HL-60 (cell line): ENCODE measurements around the gene SDF2L1.

ENCODE experiments used
- DNase-seq, 2 experiments: peaks; one replicate each; pipeline ENCODE4 v3.0.0-alpha.2; 2010 to 2020; ENCODE audit warnings: low read depth in 1 of 2, low spot score in 1 of 2
- H3K27ac ChIP-seq: fragments of 250-450 bp; sonication (Bioruptor Pico); replicated peaks from 2 replicates; pipeline ENCODE4 v1.5.1; 2020; ENCODE audit warnings: mild to moderate bottlenecking, moderate library complexity
- H3K27me3 ChIP-seq: fragments of 250-450 bp; sonication (Bioruptor Pico); 2 replicates; pipeline ENCODE4 v1.5.1; 2021; ENCODE audit warnings: mild to moderate bottlenecking, moderate library complexity; ENCODE audit not compliant: insufficient read depth, poor library complexity, severe bottlenecking
- H3K4me3 ChIP-seq: replicated peaks from 2 replicates; pipeline ENCODE4 v1.5.1; 2011; ENCODE audit warnings: mild to moderate bottlenecking, control low read depth, low read length; ENCODE audit not compliant: insufficient read depth
- CTCF ChIP-seq: IDR thresholded peaks from one replicate; pipeline ENCODE4 v1.5.1; 2011; ENCODE audit warnings: low read length, control low read depth, inconsistent platforms; ENCODE audit not compliant: insufficient read depth
- GABPA ChIP-seq: IDR thresholded peaks from 2 replicates; pipeline ENCODE4 v1.6.1; 2012; ENCODE audit warnings: low read depth
- POLR2AphosphoS5 ChIP-seq: IDR thresholded peaks from 2 replicates; pipeline ENCODE4 v1.6.1; 2012; ENCODE audit warnings: low read depth
- REST ChIP-seq: IDR thresholded peaks from 2 replicates; pipeline ENCODE4 v1.6.1; 2012; ENCODE audit warnings: low read depth; ENCODE audit not compliant: insufficient replicate concordance
- SPI1 ChIP-seq: IDR thresholded peaks from 2 replicates; pipeline ENCODE4 v1.6.1; 2012; ENCODE audit warnings: low read depth, mild to moderate bottlenecking, borderline replicate concordance

The SDF2L1 gene

DNA sequence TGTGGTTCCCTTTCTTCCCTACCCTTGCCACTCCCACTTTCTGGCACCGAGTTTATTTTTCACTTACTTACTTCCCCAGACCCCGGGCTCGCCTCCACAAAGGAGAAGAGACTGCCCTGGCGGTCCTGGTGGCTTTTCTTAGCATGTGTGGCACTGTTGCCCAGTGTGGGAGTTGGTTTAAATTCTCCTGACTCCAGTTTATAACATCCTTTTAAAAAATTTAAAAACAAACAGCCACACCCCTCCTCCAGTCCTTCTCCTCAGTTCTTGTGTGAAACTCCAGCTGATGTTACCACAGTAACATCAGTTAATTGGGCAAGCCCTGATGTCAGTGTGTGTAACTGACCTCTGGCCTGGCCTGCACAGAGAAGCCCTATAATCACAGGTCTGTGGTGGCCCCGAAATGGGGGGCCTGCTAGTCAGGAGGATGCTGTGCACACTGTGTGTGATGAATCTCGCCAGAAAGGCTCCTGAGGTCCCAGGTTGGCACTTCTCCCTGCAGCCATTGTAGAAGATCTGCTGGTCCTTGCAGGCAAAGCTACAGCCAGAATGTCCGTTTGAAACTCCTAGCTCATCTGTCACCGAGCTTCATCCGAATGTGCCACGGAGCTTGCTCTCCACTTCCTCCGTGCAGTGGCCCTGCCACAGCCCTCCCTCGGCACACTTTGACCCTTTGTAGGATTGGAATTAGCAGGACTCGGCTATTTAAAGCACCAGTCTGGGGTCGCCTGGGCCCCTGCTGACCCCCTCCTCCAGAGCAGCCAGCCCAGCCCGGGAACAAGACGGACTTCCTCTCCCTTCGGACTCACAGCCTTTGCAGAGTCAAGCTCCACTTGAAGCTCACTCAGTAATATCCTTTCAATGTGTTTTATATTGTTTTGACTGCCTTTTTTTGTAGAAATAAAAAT lies 19.8 kb upstream of the SDF2L1 start:
- peak; percentile 54 to 80 for DNase-seq
- Histone ChIP-seq H3K27me3 (no peaks in the 10 kb centered on the region), H3K27ac (peak overlapping the region; percentile 38), H3K4me3 (no peak overlapping the region)
- TF ChIP-seq SPI1 (peak; percentile 32; the same call in 1 of the 2 replicates), GABPA (no peak)

GRCh38 chr22:21622919-21623647 lies 19.0 kb upstream of the SDF2L1 start:
- peak overlapping the region; percentile 38 for H3K27ac ChIP-seq

DNA sequence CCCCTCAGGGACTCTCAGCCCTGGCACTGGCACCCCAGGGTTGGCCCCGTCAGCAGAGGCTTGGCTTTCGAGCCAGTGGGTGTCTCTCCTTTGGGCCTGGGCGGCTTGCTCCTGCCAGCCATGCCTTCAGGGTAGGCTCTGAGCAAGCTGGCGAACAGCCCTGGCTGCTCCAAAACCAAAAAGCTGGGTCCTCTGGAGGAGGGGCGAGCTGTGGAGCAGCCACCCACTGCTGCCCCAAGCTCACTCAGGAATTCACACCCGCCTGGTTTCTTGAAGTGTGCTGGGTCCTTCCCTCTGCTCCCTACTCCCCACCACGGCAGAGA lies 18.5 kb upstream of the SDF2L1 start:
- DNase-seq: no peak
- Histone ChIP-seq H3K27ac (no peak overlapping the region), H3K4me3 (no peak overlapping the region), H3K27me3 (no peaks in the 10 kb centered on the region)
- TF ChIP-seq SPI1: no peak

More at GRCh38 chr22:21622919-21623647, 19.0 kb upstream of the SDF2L1 start:
- Histone ChIP-seq H3K27me3 (no peaks in the 10 kb centered on the region), H3K4me3 (no peak overlapping the region)
- DNase-seq: no peak
- TF ChIP-seq CTCF: no peak
- TF ChIP-seq POLR2AphosphoS5: peak; percentile 13; the same call in 1 of the 2 replicates

GRCh38 chr22:21624120-21624879 lies 17.8 kb upstream of the SDF2L1 start:
- DNase-seq: peak in 1 of 2 experiments; percentile 38
- TF ChIP-seq SPI1 (no peak), POLR2AphosphoS5 (peak; percentile 13; the same call in 1 of the 2 replicates), CTCF (peak; percentile 1)
- peak overlapping the region; percentile 54 for H3K27ac ChIP-seq

GRCh38 chr22:21624880-21625791 lies 17.0 kb upstream of the SDF2L1 start:
- TF ChIP-seq REST (no peak), POLR2AphosphoS5 (peak; percentile 57), SPI1 (peak; percentile 36; the same call in 1 of the 2 replicates)
- H3K4me3 ChIP-seq: no peak overlapping the region
- no peaks in the 10 kb centered on the region for H3K27me3 ChIP-seq
- peak overlapping the region; percentile 38 for H3K27ac ChIP-seq
- peak; percentile 57 to 84 for DNase-seq

More at GRCh38 chr22:21624120-21624879, 17.8 kb upstream of the SDF2L1 start:
- Histone ChIP-seq H3K4me3 (no peak overlapping the region), H3K27me3 (no peaks in the 10 kb centered on the region)
